Prostate gland (tissue), 2 donors: ENCODE results near the gene CEP164. TPM values are rescaled to one million over a fixed set of nuclear protein-coding genes. Genes with fewer than 3 reads are reported as not detected.

Experiments
- DNase-seq: peaks from one replicate; pipeline ENCODE4 v3.0.0-alpha.2; 2019; ENCODE audit warnings: low spot score
- H3K27ac ChIP-seq, 2 donors: fragments of 200-600 bp; sonication (generic); 2 replicates each; pipeline ENCODE4 v1.5.1; 2017 to 2019
- H3K27me3 ChIP-seq: fragments of 200-600 bp; sonication (generic); replicated peaks from 2 replicates; pipeline ENCODE4 v1.5.1; 2019; ENCODE audit not compliant: insufficient read depth
- H3K36me3 ChIP-seq, 2 donors: fragments of 200-600 bp; sonication (generic); 1 replicate in 1 of 2; 2 replicates in 1 of 2; pipeline versions ENCODE4 v1.5.1 to v1.8.1; 2017 to 2019
- H3K4me1 ChIP-seq: fragments of 200-600 bp; sonication (generic); replicated peaks from 2 replicates; pipeline ENCODE4 v1.5.1; 2019
- H3K4me3 ChIP-seq, 2 donors: fragments of 200-600 bp; sonication (generic); 2 replicates each; pipeline ENCODE4 v1.5.1; 2017 to 2019
- H3K9me3 ChIP-seq: fragments of 200-600 bp; sonication (generic); 2 replicates; pipeline ENCODE4 v1.5.1; 2017
- POLR2A ChIP-seq: fragments of 450-650 bp; IDR thresholded peaks from one replicate; pipeline ENCODE4 v1.6.1; 2016; ENCODE audit warnings: antibody characterized with exemption, mild to moderate bottlenecking
- POLR2AphosphoS5 ChIP-seq: sonication (generic); formaldehyde crosslinking; IDR thresholded peaks from one replicate; pipeline ENCODE4 v1.6.1; 2017; ENCODE audit warnings: antibody characterized with exemption
- WGBS: methylation state at CpG from one replicate; pipeline ENCODE4 v1.1.5; 2018; 5-methylcytosine and 5-hydroxymethylcytosine counted together
- intact Hi-C: fragments of 100-400 bp; cut with DNase I; formaldehyde crosslinking; loops from one replicate; pipeline ENCODE4 v1.14.2; 2022
- total RNA-seq, 2 donors: library from RNA; depleted of rRNA; stranded (reverse); fragments of >200 nt; gene quantifications; one replicate each; pipeline ENCODE4 v1.1.0, GENCODE V29; 2016
- TF ChIP-seq, protein P1 (sequence below), 4 experiments: fragments of 200-600 bp in 2 of 4; fragments of 450-650 bp in 2 of 4; sonication (generic) in 2 of 4; IDR thresholded peaks; 1 replicate in 3 of 4; 2 replicates in 1 of 4; pipeline ENCODE4 v1.5.1; 2016 to 2019; ENCODE audit warnings: antibody characterized with exemption in 4 of 4, mild to moderate bottlenecking in 2 of 4, moderate library complexity in 2 of 4

Gene CEP164
- total RNA-seq, 2 donors from 2014 or later = 27.7 to 40.6 TPM

- WGBS = 73% methylated on average over 15 of the region's 15 CpGs
- Histone ChIP-seq H3K36me3 (no peaks in the 10 kb centered on the region), H3K4me1 (no peaks in the 10 kb centered on the region), H3K4me3 (no peak overlapping the region), H3K27me3 (no peaks in the 10 kb centered on the region), H3K9me3 (no peaks in the 10 kb centered on the region), H3K27ac (no peak overlapping the region)
- TF ChIP-seq POLR2AphosphoS5 = no peak
- TF ChIP-seq, protein P1, sequence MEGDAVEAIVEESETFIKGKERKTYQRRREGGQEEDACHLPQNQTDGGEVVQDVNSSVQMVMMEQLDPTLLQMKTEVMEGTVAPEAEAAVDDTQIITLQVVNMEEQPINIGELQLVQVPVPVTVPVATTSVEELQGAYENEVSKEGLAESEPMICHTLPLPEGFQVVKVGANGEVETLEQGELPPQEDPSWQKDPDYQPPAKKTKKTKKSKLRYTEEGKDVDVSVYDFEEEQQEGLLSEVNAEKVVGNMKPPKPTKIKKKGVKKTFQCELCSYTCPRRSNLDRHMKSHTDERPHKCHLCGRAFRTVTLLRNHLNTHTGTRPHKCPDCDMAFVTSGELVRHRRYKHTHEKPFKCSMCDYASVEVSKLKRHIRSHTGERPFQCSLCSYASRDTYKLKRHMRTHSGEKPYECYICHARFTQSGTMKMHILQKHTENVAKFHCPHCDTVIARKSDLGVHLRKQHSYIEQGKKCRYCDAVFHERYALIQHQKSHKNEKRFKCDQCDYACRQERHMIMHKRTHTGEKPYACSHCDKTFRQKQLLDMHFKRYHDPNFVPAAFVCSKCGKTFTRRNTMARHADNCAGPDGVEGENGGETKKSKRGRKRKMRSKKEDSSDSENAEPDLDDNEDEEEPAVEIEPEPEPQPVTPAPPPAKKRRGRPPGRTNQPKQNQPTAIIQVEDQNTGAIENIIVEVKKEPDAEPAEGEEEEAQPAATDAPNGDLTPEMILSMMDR (IDR thresholded peaks at IDR 0.05) = no peak
- no peak for DNase-seq
- intact Hi-C loops = no loop called here
Measured at GRCh38 chr11:117457031-117457785, 129.6 kb downstream of the CEP164 start.

DNA sequence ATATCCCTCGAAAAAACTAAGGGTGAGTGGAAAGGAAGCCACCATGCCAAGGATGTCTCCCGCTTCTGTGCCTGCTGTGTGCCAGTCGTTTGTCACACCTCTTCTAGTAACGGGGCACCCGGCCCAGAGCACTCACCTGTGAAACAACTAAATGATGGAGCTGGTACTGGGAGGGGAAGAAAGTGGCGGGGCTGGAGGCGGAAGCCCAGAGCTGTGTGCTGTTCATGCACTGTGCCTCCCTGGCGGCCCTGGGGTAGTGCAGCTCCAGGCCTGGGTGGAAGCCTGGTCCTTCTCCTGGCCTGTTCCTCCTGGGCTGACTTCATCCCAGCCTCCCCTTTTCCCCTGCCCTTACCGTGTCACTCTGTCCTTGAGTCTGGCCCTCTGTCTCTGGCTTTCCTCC is 130.2 kb downstream of the CEP164 start:
- WGBS = 49% methylated on average over 9 of the region's 9 CpGs
- intact Hi-C loops = no loop called here
- H3K4me3 ChIP-seq = no peak overlapping the region
- H3K27ac ChIP-seq = no peak overlapping the region
- no peak for DNase-seq
- no peaks in the 10 kb centered on the region for H3K9me3 ChIP-seq
- H3K27me3 ChIP-seq = no peaks in the 10 kb centered on the region
- TF ChIP-seq POLR2A (no peak), POLR2AphosphoS5 (no peak)
- TF ChIP-seq, protein P1 (IDR thresholded peaks at IDR 0.05) = no peak
- no peaks in the 10 kb centered on the region for H3K4me1 ChIP-seq
- no peaks in the 10 kb centered on the region for H3K36me3 ChIP-seq

GRCh38 chr11:117458275-117459122 is 130.8 kb downstream of the CEP164 start:
- TF ChIP-seq, protein P1 (IDR thresholded peaks at IDR 0.05) = no peak
- TF ChIP-seq POLR2AphosphoS5 = no peak
- TF ChIP-seq POLR2A = no peak
- intact Hi-C loops = no loop called here
- Histone ChIP-seq H3K4me3 (no peak overlapping the region), H3K27ac (no peak overlapping the region), H3K4me1 (no peaks in the 10 kb centered on the region), H3K9me3 (no peaks in the 10 kb centered on the region), H3K36me3 (no peaks in the 10 kb centered on the region), H3K27me3 (no peaks in the 10 kb centered on the region)
- no peak for DNase-seq
- WGBS = 90% methylated on average over 22 of the region's 22 CpGs

DNA sequence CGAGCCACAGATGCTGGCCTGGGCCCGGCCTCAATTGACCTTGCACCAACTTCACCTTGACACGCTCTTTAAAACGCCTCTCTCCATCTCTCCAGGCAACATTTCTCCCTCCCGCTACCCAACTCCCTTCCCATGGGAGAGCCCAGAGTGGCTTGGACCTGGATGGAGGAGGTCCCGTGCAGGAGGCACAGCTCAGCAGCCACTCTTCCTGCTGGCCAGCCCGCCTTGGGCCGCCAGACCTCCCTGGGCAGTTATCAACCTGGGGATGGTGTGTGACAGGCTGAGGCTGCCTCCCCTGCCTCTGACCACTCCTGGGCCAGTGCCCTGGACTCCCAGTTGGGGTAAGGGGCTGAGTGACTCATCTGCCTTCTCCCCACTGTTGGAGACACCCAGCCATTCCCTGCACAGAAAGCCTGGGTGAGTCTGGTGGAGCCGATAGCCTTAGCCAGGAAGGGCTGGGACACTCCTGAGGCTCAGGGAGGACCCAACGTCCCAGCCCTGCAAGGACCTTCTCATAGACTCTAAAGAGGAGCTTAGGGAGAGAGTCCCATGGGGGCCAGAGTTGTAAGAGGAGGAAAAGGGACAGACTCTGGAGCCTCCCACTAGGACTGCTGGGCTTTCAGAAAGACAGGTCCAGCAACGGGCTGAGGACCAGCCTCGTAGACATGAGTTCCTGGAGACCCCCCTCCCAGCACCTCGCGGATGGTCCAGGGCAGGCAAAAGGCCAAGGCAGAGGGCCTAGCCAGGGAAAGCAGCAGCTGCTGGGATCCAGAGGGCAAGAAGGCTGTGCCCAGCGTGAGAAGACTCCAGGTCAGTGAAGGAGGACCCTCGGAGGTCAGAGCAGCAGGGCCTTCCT is 131.7 kb downstream of the CEP164 start:
- 82% methylated on average over 16 of the region's 16 CpGs for WGBS
- H3K4me1 ChIP-seq = no peaks in the 10 kb centered on the region
- intact Hi-C loops = no loop called here
- TF ChIP-seq, protein P1 (IDR thresholded peaks at IDR 0.05) = no peak
- TF ChIP-seq POLR2A (no peak), POLR2AphosphoS5 (no peak)
- H3K27ac ChIP-seq = no peak overlapping the region
- no peaks in the 10 kb centered on the region for H3K27me3 ChIP-seq
- no peaks in the 10 kb centered on the region for H3K36me3 ChIP-seq
- DNase-seq = no peak
- no peaks in the 10 kb centered on the region for H3K9me3 ChIP-seq
- no peak overlapping the region for H3K4me3 ChIP-seq
